ENCODE data around the gene SLCO4C1.

SLCO4C1 gene

DNA sequence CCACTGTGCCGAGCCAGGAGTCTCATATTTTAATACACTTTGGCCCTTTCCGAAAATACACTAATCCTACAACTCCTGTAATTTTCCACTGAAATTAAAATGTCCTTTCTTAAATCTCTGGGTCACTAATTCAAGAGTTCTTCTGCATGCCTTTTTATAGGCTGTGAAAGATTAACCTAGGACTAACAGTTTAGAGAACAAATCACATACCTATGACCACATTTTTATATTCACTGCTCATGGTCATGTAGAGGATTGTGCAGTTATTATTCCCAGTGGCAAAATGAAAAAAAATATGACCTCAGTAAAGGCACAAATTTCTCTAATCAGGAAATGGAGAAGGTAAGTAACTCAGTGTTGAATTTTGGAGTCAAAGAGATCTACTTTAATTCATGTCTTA lies 33.4 kb downstream of the SLCO4C1 start:
- DNase-seq = no peak

- no peak for DNase-seq
Measured at GRCh38 chr5:102249381-102249780, 46.7 kb downstream of the SLCO4C1 start.

DNA sequence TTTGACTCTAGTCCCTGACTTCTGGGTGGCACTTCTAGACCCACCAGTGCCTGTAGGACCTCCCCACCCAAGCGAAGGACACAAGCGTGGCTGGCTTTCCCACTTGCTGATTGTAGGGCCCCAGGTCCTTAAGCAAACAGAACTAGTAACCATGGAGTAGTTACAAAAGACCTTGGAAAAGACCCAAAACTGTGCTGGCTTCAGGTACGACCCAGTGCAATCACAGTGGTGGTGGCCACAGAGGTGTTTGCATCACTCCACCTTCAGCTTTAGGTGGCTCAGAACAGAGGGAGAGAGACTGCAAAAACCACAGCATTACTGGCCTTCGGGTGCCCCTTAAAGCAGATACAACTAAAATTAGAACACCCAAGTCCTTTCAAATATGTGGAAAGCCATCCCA lies 52.9 kb downstream of the SLCO4C1 start:
- no peak for DNase-seq

DNA sequence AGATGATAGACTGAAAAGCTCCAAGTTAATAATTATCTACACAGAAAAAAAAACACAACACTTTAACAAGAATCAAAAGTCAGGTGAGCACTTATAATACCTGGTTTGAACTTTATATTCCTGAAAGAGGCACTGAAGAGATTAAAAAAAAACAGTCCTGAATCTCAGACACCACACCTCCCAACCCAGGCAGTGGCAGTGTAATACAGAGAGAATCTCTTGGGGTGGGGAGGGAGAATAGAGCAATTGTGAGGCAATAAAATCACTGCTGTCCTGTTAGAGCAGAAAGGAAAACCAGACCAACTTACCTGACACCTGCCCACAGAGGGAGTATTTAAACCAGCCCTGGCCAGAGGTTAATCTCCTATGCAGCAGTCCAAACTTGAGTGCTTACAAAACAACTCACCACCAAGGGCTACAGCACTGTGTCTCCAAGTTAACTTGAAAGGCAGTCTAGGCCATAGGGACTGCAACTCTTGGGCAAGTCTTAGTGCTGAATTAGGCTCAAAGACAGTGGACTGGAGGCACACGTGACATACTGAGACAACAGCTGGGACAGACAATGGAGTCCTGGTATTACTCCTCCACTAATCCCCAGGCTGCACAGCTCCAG lies 54.2 kb downstream of the SLCO4C1 start:
- no peak for DNase-seq

GRCh38 chr5:102231693-102232619 lies 64.1 kb downstream of the SLCO4C1 start:
- DNase-seq = no peak

DNA sequence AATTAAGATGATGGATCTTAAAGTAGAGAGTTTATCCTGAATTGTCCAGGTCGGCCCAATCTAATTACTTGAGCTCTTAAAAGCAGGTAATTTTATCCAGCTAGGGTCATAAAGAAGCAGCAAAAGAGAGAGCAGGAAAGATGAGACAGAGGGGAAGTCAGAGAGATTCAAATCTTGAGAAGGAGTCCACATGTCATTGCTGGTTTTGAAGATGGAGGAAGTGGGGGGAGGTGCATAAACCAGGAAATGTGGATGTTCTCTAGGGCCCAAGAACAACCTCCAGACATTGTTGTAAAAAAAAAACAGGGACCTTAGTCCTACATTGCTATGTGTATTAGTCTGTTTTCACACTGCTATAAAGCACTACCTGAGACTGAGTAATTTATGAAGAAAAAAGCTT lies 66.4 kb downstream of the SLCO4C1 start:
- DNase-seq = no peak

DNA sequence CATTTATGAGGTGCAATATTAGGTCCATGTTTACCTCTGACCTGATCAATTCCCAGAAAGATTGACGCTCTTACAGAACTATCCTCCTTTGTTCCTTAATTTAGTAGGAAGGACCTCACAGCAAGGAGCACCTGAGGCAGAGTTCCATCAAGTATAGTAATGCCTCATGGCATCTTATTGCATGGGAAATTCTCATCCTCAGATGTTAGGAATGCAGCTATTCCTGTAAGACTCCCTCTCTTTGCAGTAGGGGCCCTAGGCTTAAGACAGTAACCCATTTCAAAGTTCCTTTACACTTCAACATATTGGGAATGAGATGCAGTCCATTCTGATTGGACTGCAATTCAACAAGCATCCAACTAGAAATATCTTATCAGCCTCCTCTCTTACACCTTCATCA lies 69.8 kb downstream of the SLCO4C1 start:
- DNase-seq = no peak

DNA sequence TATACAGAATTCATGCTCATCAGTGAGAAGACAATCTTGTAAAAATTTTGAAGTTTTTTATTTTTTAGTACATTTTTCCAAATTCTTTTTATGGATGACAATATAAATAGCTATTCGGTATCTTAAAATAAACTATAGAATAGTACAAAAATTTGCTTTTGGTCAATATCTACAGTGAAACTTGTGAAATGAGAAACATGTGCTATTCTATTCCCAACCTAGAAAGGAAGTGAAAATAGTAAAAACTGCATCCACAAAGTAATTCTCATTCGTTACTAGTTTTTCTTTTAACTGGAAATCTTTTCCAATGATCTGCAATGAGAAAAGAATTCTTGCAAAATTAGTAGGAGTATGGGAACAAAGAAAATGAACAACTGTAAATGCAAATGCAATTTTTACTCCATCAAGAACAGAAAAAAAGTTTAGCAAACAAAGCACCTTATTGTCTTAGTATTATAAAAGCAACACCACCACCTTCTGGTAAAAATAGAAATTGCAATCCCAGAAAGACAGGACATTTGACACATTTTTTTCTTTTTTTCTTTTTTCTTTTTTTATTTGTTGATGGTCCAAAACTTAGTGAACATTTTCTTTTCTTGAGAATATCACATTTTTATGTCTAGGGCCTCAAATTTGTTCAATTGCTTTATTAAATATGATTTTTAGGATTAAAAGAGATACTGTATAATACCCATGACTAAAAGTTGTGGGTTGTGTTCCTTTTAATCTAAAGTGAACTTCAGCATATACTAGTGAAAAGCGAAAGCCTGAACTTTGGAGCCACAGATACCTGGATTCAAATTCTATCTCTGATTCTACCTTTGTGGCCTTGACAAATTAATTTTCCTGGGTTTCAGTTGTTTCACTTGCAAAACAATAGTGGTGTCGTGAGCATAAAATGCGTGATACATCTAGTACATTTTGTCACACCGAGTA lies 72.3 kb downstream of the SLCO4C1 start:
- no peak for DNase-seq

DNA sequence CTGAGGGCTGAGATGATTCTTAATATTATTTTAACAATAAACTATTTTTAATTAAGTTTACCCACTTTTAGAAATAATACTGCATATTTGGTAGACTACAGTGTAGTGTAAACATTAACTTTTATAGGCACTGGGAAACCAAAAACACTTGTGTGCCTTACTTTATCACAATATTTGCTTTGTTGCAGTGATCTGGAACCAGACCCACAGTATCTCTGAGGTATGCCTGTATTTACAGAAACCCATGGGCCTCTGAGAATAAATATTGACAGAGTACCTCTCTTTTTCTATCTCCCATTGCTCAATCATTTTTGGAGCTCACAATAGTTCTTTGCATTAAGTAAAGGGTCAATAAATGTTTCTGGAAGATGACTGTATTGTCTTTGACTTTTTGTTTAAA lies 73.3 kb downstream of the SLCO4C1 start:
- no peak for DNase-seq

DNA sequence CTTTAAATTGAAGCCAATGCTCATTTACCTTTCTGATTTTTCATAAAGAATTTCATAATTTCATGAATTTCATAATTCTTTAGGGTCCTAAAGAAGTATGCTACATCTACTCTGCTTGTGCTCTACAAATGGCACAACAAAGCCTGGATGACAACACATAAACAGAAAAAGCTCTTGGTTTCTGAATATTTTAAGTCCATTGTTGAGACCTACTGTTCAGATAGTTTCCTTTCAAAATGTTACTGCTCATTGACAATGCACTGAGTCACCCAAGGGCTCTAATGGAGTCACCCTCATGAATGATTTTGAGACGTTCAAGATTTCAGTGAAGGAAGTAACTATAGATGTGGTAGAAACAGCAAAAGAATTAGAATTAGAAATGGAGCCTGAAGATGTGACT lies 74.1 kb downstream of the SLCO4C1 start:
- no peak for DNase-seq

- no peak for DNase-seq
Measured at GRCh38 chr5:102218159-102218558, 77.9 kb downstream of the SLCO4C1 start.

- DNase-seq = no peak
Measured at GRCh38 chr5:102216678-102217077, 79.4 kb downstream of the SLCO4C1 start.

DNA sequence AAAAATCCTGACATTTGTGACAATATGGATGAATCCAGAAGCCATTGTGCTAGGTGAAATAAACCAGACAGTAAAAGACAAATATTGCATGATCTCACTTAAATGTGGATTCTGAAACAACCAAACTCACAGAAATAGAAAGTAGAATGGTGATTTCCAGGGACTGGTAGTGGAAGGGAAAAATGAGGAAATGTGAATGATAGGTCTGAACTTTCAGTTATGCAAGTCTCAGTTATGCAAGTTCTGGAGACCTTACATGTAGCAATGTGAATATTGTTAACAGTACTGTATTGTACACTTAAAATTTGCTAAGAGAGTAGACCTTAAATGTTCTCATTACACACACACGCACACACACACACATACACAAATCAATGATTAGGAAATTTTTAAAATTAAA lies 84.9 kb downstream of the SLCO4C1 start:
- no peak for DNase-seq

DNA sequence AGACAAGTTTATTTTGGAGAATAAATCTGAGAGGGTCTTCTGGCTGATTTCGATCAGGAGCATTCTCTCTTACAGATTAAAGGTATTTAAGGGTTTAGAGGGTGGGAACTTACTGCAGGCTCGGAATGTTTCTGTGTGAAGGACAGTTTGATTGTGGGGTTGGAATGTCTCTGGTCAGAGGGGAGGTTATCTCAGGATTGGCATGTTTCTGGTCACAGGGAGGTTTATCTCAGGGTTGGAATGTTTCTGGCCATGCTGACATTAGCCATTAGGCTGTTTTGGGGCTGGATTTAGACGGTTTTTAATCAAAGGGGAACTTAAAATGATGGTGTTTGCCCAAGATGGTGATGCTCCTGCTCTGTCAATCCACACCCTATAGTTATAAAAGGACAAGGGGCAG lies 95.2 kb downstream of the SLCO4C1 start:
- no peak for DNase-seq

GRCh38 chr5:102196481-102196880 lies 99.6 kb downstream of the SLCO4C1 start:
- DNase-seq = no peak
